HG03565 (cell line): Measurements from ENCODE around the gene RHBDF2.
A peak's percentile ranks its signal among the peaks of the same experiment; 100 is the strongest.
"Not testable (repeated sequence)": the region's sequence is repeated elsewhere in the genome, so short reads cannot be mapped to it uniquely, and the experiment has no call there.

Experiments used
- ATAC-seq: cut with Tn5 transposase; IDR thresholded peaks from one replicate; pipeline ENCODE4 v1.9.1; 2021; ENCODE audit warnings: mild to moderate bottlenecking, moderate library complexity; ENCODE audit not compliant: unreplicated experiment

RHBDF2 gene

GRCh38 chr17:76525513-76525833 is 24.2 kb upstream of the RHBDF2 start:
- ATAC-seq: not testable (repeated sequence)

- ATAC-seq: no peak
These were observed 23.6 kb upstream of the RHBDF2 start for GRCh38 chr17:76524598-76525512.

GRCh38 chr17:76523084-76524037 is 22.1 kb upstream of the RHBDF2 start:
- peak; percentile 59 for ATAC-seq

- not testable (repeated sequence) for ATAC-seq
These were observed 20.5 kb upstream of the RHBDF2 start for GRCh38 chr17:76521683-76522082.

- ATAC-seq: no peak
These were observed 20.0 kb upstream of the RHBDF2 start for GRCh38 chr17:76521262-76521661.

GRCh38 chr17:76519048-76519966 is 18.1 kb upstream of the RHBDF2 start:
- no peak for ATAC-seq

- ATAC-seq: no peak
These were observed 16.4 kb upstream of the RHBDF2 start for GRCh38 chr17:76517638-76518038.

- peak; percentile 61 for ATAC-seq
These were observed 14.2 kb upstream of the RHBDF2 start for GRCh38 chr17:76515274-76515949.

- not testable (repeated sequence) for ATAC-seq
These were observed 13.1 kb upstream of the RHBDF2 start for GRCh38 chr17:76514355-76514754.

GRCh38 chr17:76513306-76513692 is 12.1 kb upstream of the RHBDF2 start:
- no peak for ATAC-seq

- ATAC-seq: no peak
These were observed 11.4 kb upstream of the RHBDF2 start for GRCh38 chr17:76512366-76513305.

- ATAC-seq: no peak
These were observed 10.6 kb upstream of the RHBDF2 start for GRCh38 chr17:76511668-76512365.

- ATAC-seq: no peak
These were observed 9.6 kb upstream of the RHBDF2 start for GRCh38 chr17:76510831-76511244.

- ATAC-seq: not testable (repeated sequence)
These were observed 7.3 kb upstream of the RHBDF2 start for GRCh38 chr17:76508472-76509063.

GRCh38 chr17:76506408-76507345 is 5.5 kb upstream of the RHBDF2 start:
- ATAC-seq: peak; percentile 42

- no peak for ATAC-seq
These were observed 2.9 kb upstream of the RHBDF2 start for GRCh38 chr17:76504117-76504516.
